ENCODE measurements around the gene GIMAP8.

DNA sequence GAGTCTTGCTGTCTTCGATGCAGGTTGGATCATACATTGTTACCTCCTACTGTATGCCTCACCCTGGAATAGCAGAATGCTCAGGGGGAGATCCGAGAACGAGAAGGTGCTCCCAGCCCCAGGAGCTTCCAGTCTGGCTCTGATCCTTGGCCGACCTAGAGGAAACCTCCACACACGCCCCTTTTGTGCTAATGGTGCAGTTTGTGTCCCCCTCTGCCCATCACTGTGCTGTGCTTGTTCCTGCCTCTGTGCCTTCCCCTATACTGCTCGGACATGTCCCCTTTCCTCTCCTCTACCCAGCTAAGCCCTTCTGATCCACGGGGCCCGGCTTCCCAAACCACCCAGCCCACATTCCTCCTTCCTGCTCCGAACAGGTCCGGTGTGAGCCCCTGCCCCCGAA, 38.8 kb upstream of the GIMAP8 start:
- TF ChIP-seq POLR2A (IDR thresholded peaks at IDR 0.05) (no peak), POLR2AphosphoS5 (IDR thresholded peaks at IDR 0.05) (no peak)
- TF ChIP-seq, protein P1, sequence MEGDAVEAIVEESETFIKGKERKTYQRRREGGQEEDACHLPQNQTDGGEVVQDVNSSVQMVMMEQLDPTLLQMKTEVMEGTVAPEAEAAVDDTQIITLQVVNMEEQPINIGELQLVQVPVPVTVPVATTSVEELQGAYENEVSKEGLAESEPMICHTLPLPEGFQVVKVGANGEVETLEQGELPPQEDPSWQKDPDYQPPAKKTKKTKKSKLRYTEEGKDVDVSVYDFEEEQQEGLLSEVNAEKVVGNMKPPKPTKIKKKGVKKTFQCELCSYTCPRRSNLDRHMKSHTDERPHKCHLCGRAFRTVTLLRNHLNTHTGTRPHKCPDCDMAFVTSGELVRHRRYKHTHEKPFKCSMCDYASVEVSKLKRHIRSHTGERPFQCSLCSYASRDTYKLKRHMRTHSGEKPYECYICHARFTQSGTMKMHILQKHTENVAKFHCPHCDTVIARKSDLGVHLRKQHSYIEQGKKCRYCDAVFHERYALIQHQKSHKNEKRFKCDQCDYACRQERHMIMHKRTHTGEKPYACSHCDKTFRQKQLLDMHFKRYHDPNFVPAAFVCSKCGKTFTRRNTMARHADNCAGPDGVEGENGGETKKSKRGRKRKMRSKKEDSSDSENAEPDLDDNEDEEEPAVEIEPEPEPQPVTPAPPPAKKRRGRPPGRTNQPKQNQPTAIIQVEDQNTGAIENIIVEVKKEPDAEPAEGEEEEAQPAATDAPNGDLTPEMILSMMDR (IDR thresholded peaks at IDR 0.05 in 8 of 11, conservative IDR thresholded peaks at IDR 0.05 in 3 of 11): no peak
